Endothelial cell of umbilical vein (primary cell): Measurements from ENCODE around the gene RABL2A. TPM values are rescaled to one million over a fixed set of nuclear protein-coding genes. Genes with fewer than 3 reads are reported as not detected.

Source experiments
- BruUV-seq: library from RNA; stranded (reverse); fragments of 400-500 nt; replicated peaks from 2 replicates; lab custom pipeline; 2021; lab: Mats Ljungman, UMichigan
- CTCF ChIA-PET: fragments of 300-600, 350-600 bp; sonication (Branson Sonifier 250); formaldehyde crosslinking; loops from one replicate; lab custom pipeline; 2021; ENCODE audit warnings: antibody characterized with exemption, inconsistent platforms; lab: Charles Lee
- POLR2A ChIA-PET: fragments of 300-600, 350-600 bp; sonication (Branson Sonifier 250); formaldehyde crosslinking; loops from one replicate; lab custom pipeline; 2021; ENCODE audit warnings: antibody characterized with exemption, inconsistent platforms; lab: Charles Lee
- DNase-seq: peaks from one replicate; pipeline ENCODE4 v3.0.0-alpha.2; 2011; ENCODE audit warnings: low read depth, low spot score
- FAIRE-seq: peaks from 2 replicates; lab custom pipeline; 2011; peaks lifted over from hg19 to GRCh38; lab: Jason Lieb, UNC
- H2AFZ ChIP-seq: 2 replicates; pipeline ENCODE4 v1.6.0; 2012; ENCODE audit warnings: low read depth, low read length, control low read depth, inconsistent platforms
- H3K27ac ChIP-seq: 2 replicates; pipeline ENCODE4 v1.5.1; 2011; ENCODE audit warnings: low read depth, mild to moderate bottlenecking, control low read depth, low read length, moderate library complexity; ENCODE audit not compliant: insufficient read depth
- H3K27me3 ChIP-seq, 2 experiments: 2 replicates each; pipeline versions ENCODE4 v1.6.0 to v1.6.1; 2011; ENCODE audit warnings: low read length in 2 of 2, mixed read lengths in 1 of 2; ENCODE audit not compliant: control insufficient read depth in 2 of 2, insufficient read depth in 2 of 2
- H3K36me3 ChIP-seq, 2 experiments: 2 replicates in 1 of 2; 3 replicates in 1 of 2; pipeline ENCODE4 v1.5.1; 2011; ENCODE audit warnings: low read length in 2 of 2, mild to moderate bottlenecking in 1 of 2, moderate library complexity in 1 of 2; ENCODE audit not compliant: control insufficient read depth in 2 of 2, insufficient read depth in 2 of 2; ENCODE audit errors: extremely low read depth in 1 of 2
- H3K4me1 ChIP-seq: 3 replicates; pipeline ENCODE4 v1.5.1; 2011; ENCODE audit warnings: mild to moderate bottlenecking, low read length; ENCODE audit not compliant: control insufficient read depth, insufficient read depth; ENCODE audit errors: extremely low read depth
- H3K4me2 ChIP-seq: 2 replicates; pipeline ENCODE4 v1.6.1; 2011; ENCODE audit warnings: low read length, control low read depth, mixed read lengths; ENCODE audit not compliant: insufficient read depth
- H3K4me3 ChIP-seq, 3 experiments: fragments of 200-600 bp in 1 of 3; sonication (generic), shearing (Covaris generic) in 1 of 3; replicated peaks in 1 of 3; 2 replicates each; pipeline ENCODE4 v1.5.1; 2011 to 2016; ENCODE audit warnings: control low read depth in 3 of 3, low read length in 3 of 3, mild to moderate bottlenecking in 2 of 3, inconsistent platforms in 1 of 3, low read depth in 1 of 3, moderate library complexity in 1 of 3; ENCODE audit not compliant: insufficient read depth in 1 of 3
- H3K79me2 ChIP-seq: 2 replicates; pipeline ENCODE4 v1.6.0; 2012; ENCODE audit warnings: low read length, inconsistent platforms; ENCODE audit not compliant: control insufficient read depth, insufficient read depth
- H3K9ac ChIP-seq: replicated peaks from 2 replicates; pipeline ENCODE3; 2011; ENCODE audit warnings: low read length, control low read depth; ENCODE audit not compliant: insufficient read depth; ENCODE audit errors: extremely low read depth
- H3K9me1 ChIP-seq: replicated peaks from 3 replicates; pipeline ENCODE4 v1.6.0; 2011; ENCODE audit warnings: mild to moderate bottlenecking, low read length; ENCODE audit not compliant: control insufficient read depth, insufficient read depth; ENCODE audit errors: extremely low read depth
- H3K9me3 ChIP-seq: replicated peaks from 2 replicates; pipeline ENCODE4 v1.5.1; 2012; ENCODE audit warnings: low read length, inconsistent platforms; ENCODE audit not compliant: control insufficient read depth, insufficient read depth
- H4K20me1 ChIP-seq: replicated peaks from 2 replicates; pipeline ENCODE3; 2011; ENCODE audit warnings: mild to moderate bottlenecking, low read length; ENCODE audit not compliant: control insufficient read depth, insufficient read depth; ENCODE audit errors: extremely low read depth
- EZH2 ChIP-seq: IDR thresholded peaks from 2 replicates; pipeline ENCODE4 v1.6.1; 2012; ENCODE audit warnings: borderline replicate concordance, low read depth, mild to moderate bottlenecking, moderate library complexity, low read length, inconsistent platforms; ENCODE audit not compliant: severe bottlenecking
- FOS ChIP-seq: IDR thresholded peaks from 2 replicates; pipeline ENCODE4 v1.6.1; 2011; ENCODE audit warnings: mild to moderate bottlenecking, low read length, moderate library complexity, borderline replicate concordance; ENCODE audit not compliant: insufficient read depth
- GATA2 ChIP-seq: IDR thresholded peaks from 2 replicates; pipeline ENCODE4 v1.7.0; 2011; ENCODE audit warnings: low read depth, mild to moderate bottlenecking, moderate library complexity, mixed read lengths, low read length; ENCODE audit not compliant: insufficient read length, insufficient read depth
- JUN ChIP-seq: IDR thresholded peaks from 2 replicates; pipeline ENCODE4 v1.6.1; 2011; ENCODE audit warnings: borderline replicate concordance, low read depth; ENCODE audit not compliant: insufficient read length, insufficient read depth
- MYC ChIP-seq: IDR thresholded peaks from one replicate; pipeline ENCODE4 v1.6.1; 2011; ENCODE audit warnings: mild to moderate bottlenecking, low read depth, low read length
- POLR2A ChIP-seq: IDR thresholded peaks from 2 replicates; pipeline ENCODE4 v1.6.1; 2012; ENCODE audit warnings: low read depth, mild to moderate bottlenecking, control low read depth, low read length
- POLR2AphosphoS5 ChIP-seq: IDR thresholded peaks from 2 replicates; pipeline ENCODE4 v1.6.1; 2012; ENCODE audit warnings: low read depth, mild to moderate bottlenecking, control low read depth, low read length, moderate library complexity; ENCODE audit not compliant: insufficient read depth
- dilution Hi-C: fragments of 300-500 bp; cut with MboI; formaldehyde crosslinking; loops from one replicate; pipeline ENCODE4 v1.15.0; 2019; ENCODE audit warnings: low sequenced_read_pairs; ENCODE audit not compliant: extremely low pct_ligation_motif_present
- intact Hi-C: fragments of 100-400 bp; cut with micrococcal nuclease; formaldehyde crosslinking; loops from one replicate; pipeline ENCODE4 v1.10.0; 2022
- polyA plus RNA-seq, 4 experiments: library from polyadenylated mRNA; depleted of rRNA in 3 of 4; stranded (reverse) in 3 of 4; unstranded in 1 of 4; fragments of >200 nt; gene quantifications; 2 replicates each; pipeline versions ENCODE4 v1.2.1 to v1.2.3, GENCODE V29; 2011 to 2012; ENCODE audit warnings: missing spikeins in 1 of 4
- total RNA-seq: library from RNA; stranded (reverse); gene quantifications from 2 replicates; pipeline ENCODE4 v1.2.3, GENCODE V29; 2021
- TF ChIP-seq, protein P1 (sequence below), 2 donors: IDR thresholded peaks; 1 replicate in 1 of 2; 2 replicates in 1 of 2; pipeline ENCODE4 v1.5.1; 2011; ENCODE audit warnings: low read length in 2 of 2, mild to moderate bottlenecking in 2 of 2, moderate library complexity in 2 of 2, control low read depth in 1 of 2, inconsistent platforms in 1 of 2, low read depth in 1 of 2; ENCODE audit not compliant: insufficient read depth in 1 of 2; ENCODE audit errors: extremely low read depth in 1 of 2
- TF ChIP-seq, protein P2 (sequence below): IDR thresholded peaks from 2 replicates; pipeline ENCODE4 v1.6.1; 2011; ENCODE audit not compliant: insufficient read depth, insufficient read length

RABL2A gene
- total and polyA plus RNA-seq, 2 donors (not counting 3 experiments of a cell fraction or from before 2014, with no cell fraction given) = 9.4 to 10.8 TPM

DNA sequence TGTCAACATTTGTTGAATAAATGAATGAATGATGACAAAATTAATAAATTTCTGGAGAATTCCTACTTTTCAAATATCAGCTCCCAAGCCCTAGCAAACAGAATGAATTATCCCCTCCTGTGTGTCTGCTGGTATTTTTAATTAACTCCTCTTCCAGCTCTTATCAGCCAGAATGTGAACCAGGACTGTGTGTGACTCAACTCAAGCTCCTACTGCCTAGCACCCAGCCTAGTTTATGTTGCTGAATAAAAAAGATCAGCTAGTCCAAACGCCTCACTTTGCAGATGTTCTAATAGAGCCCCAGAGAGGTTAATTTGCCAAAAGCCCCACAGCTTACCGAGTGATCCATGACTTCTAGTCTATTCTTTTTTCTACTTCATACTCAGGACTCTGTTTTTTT, 50.3 kb downstream of the RABL2A start:
- dilution Hi-C loops = no loop called here
- no peaks in the 10 kb centered on the region for H3K9me1 ChIP-seq
- DNase-seq (no peak), FAIRE-seq (no peak)
- no peaks in the 10 kb centered on the region for H3K79me2 ChIP-seq
- H4K20me1 ChIP-seq = no peaks in the 10 kb centered on the region
- H3K27ac ChIP-seq = no peak overlapping the region
- no peak overlapping the region for H2AFZ ChIP-seq
- intact Hi-C loops = no loop called here
- no peaks in the 10 kb centered on the region for H3K9me3 ChIP-seq
- BruUV-seq = no TSS peak
- peaks cover 2% of the 10 kb centered on the region in 2 experiments for H3K27me3 ChIP-seq
- ChIA-PET CTCF (interaction anchor here (1.9 kb wide), 1 partner anchor 8 kb away, joined by 5 read pairs; no protein-coding TSS in a partner anchor), POLR2A (no interaction called here)
- H3K9ac ChIP-seq = no peak overlapping the region
- TF ChIP-seq, protein P1, sequence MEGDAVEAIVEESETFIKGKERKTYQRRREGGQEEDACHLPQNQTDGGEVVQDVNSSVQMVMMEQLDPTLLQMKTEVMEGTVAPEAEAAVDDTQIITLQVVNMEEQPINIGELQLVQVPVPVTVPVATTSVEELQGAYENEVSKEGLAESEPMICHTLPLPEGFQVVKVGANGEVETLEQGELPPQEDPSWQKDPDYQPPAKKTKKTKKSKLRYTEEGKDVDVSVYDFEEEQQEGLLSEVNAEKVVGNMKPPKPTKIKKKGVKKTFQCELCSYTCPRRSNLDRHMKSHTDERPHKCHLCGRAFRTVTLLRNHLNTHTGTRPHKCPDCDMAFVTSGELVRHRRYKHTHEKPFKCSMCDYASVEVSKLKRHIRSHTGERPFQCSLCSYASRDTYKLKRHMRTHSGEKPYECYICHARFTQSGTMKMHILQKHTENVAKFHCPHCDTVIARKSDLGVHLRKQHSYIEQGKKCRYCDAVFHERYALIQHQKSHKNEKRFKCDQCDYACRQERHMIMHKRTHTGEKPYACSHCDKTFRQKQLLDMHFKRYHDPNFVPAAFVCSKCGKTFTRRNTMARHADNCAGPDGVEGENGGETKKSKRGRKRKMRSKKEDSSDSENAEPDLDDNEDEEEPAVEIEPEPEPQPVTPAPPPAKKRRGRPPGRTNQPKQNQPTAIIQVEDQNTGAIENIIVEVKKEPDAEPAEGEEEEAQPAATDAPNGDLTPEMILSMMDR (IDR thresholded peaks at IDR 0.05; ENCODE audit: extremely low read depth in 1 of 2, insufficient read depth in 1 of 2, low read depth in 1 of 2, low read length in 2 of 2) = no peak
- no peak for TF ChIP-seq POLR2A
- no peak for TF ChIP-seq GATA2
- TF ChIP-seq JUN = no peak
- TF ChIP-seq, protein P2, sequence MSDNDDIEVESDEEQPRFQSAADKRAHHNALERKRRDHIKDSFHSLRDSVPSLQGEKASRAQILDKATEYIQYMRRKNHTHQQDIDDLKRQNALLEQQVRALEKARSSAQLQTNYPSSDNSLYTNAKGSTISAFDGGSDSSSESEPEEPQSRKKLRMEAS = no peak
- TF ChIP-seq EZH2 = no peak
- TF ChIP-seq FOS = no peak
- TF ChIP-seq MYC = no peak
- TF ChIP-seq POLR2AphosphoS5 = no peak
- no peaks in the 10 kb centered on the region for H3K36me3 ChIP-seq
- H3K4me3 ChIP-seq = no peak overlapping the region
- no peaks in the 10 kb centered on the region for H3K4me1 ChIP-seq
- no peak overlapping the region for H3K4me2 ChIP-seq
